ENCODE results near the gene SLC35B2. TPM values are rescaled to one million over a fixed set of nuclear protein-coding genes. Genes with fewer than 3 reads are reported as not detected.

The SLC35B2 gene
- total RNA-seq, 3 donors from 2014 or later = 24.9 to 38.0 (median 31.6) TPM

GRCh38 chr6:44298864-44299263, 41.5 kb upstream of the SLC35B2 start:
- Histone ChIP-seq H3K9me3 (no peaks in the 10 kb centered on the region), H3K4me3 (no peak overlapping the region), H3K4me1 (ENCODE audit: low read depth) (peaks cover 10% of the 10 kb centered on the region), H3K36me3 (ENCODE audit: low read depth) (no peaks in the 10 kb centered on the region)
- ATAC-seq (no peak), DNase-seq (no peak)
- no peak for TF ChIP-seq CTCF (IDR thresholded peaks at IDR 0.05)
- intact Hi-C loops (cut with DNase I, micrococcal nuclease) = no loop called here

GRCh38 chr6:44298055-44298803, 40.9 kb upstream of the SLC35B2 start:
- intact Hi-C loops (cut with DNase I, micrococcal nuclease) = no loop called here
- DNase-seq = no peak

GRCh38 chr6:44297063-44298038, 40.0 kb upstream of the SLC35B2 start:
- peak in 2 of 3 donors; percentile 45 to 61 for DNase-seq
- intact Hi-C loops (cut with DNase I, micrococcal nuclease) = no loop called here
- ATAC-seq = peak; percentile 77
- H3K9me3 ChIP-seq = no peaks in the 10 kb centered on the region
- TF ChIP-seq CTCF (IDR thresholded peaks at IDR 0.05) = no peak
- no peaks in the 10 kb centered on the region for H3K36me3 ChIP-seq (ENCODE audit: low read depth)
- peaks cover 10% of the 10 kb centered on the region for H3K4me1 ChIP-seq (ENCODE audit: low read depth)
- H3K4me3 ChIP-seq = no peak overlapping the region

More at GRCh38 chr6:44298055-44298803, 40.9 kb upstream of the SLC35B2 start:
- no peak for TF ChIP-seq CTCF (IDR thresholded peaks at IDR 0.05)
- Histone ChIP-seq H3K36me3 (ENCODE audit: low read depth) (no peaks in the 10 kb centered on the region), H3K4me3 (no peak overlapping the region), H3K4me1 (ENCODE audit: low read depth) (peaks cover 10% of the 10 kb centered on the region), H3K9me3 (no peaks in the 10 kb centered on the region)
- ATAC-seq = peak; percentile 44

GRCh38 chr6:44294832-44295791, 37.8 kb upstream of the SLC35B2 start:
- ATAC-seq (no peak), DNase-seq (no peak)
- H3K4me3 ChIP-seq = no peak overlapping the region
- intact Hi-C loops (cut with DNase I, micrococcal nuclease) = no loop called here
- H3K36me3 ChIP-seq (ENCODE audit: low read depth) = no peaks in the 10 kb centered on the region
- no peaks in the 10 kb centered on the region for H3K9me3 ChIP-seq
- H3K4me1 ChIP-seq (ENCODE audit: low read depth) = peaks cover 10% of the 10 kb centered on the region
- no peak for TF ChIP-seq CTCF (IDR thresholded peaks at IDR 0.05)

Measured in mucosa of descending colon (tissue), 3 donors.